ENCODE data around the gene FBXO24.

The FBXO24 gene

DNA sequence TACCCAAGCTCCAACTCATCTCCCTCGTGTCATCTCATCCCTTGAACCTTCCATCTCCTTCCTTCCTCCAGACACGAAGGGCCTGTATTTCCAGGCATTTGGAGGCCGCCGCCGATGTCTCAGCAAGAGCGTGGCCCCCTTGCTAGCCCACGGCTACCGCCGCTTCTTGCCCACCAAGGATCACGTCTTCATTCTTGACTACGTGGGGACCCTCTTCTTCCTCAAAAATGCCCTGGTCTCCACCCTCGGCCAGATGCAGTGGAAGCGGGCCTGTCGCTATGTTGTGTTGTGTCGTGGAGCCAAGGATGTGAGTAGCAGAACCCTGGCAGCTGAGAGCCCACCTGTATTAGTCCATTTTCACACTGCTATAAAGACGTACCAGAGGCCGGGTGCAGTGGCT lies 5.5 kb downstream of the FBXO24 start:
- TF ChIP-seq CTCF (IDR thresholded peaks at IDR 0.05; ENCODE audit: unreplicated experiment in 3 of 3), result no peak
- H3K9me3 Mint-ChIP-seq, result no peaks in the 10 kb centered on the region
- peaks cover 12% of the 10 kb centered on the region for H3K36me3 Mint-ChIP-seq (ENCODE audit: low read depth)
- peaks cover 24% of the 10 kb centered on the region for H3K4me1 Mint-ChIP-seq
- H3K27ac Mint-ChIP-seq, result peak overlapping the region in 2 of 3 experiments; percentile 22 to 37
- no peak overlapping the region for H3K4me3 Mint-ChIP-seq
- peaks cover 4% of the 10 kb centered on the region for H3K27me3 Mint-ChIP-seq (ENCODE audit: low read depth)

DNA sequence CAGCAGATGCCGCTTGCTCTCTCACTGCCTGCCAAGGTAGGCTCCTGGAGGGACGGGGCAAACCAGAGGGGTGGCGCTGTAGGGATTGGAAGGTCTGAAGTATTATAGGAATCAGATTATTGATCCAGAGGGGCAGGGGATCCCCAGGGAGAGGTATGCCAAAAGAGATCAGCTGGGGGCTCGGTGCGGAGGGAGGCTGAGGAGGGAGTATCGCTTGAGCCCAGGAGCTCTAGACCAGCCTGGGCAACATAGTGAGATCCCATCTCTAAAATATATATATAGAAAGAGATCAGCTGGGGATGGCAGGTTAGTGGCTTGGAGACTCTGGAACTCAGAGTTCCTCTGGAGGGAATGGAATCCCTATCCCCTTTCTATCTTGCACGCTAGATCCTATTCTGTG lies 9.1 kb downstream of the FBXO24 start:
- no peak for TF ChIP-seq CTCF (IDR thresholded peaks at IDR 0.05; ENCODE audit: unreplicated experiment in 3 of 3)
- Mint-ChIP-seq H3K27me3 (ENCODE audit: low read depth) (peaks cover 4% of the 10 kb centered on the region), H3K4me3 (no peak overlapping the region), H3K27ac (no peak overlapping the region), H3K4me1 (peaks cover 10% of the 10 kb centered on the region), H3K36me3 (ENCODE audit: low read depth) (peaks cover 20% of the 10 kb centered on the region), H3K9me3 (no peaks in the 10 kb centered on the region)

DNA sequence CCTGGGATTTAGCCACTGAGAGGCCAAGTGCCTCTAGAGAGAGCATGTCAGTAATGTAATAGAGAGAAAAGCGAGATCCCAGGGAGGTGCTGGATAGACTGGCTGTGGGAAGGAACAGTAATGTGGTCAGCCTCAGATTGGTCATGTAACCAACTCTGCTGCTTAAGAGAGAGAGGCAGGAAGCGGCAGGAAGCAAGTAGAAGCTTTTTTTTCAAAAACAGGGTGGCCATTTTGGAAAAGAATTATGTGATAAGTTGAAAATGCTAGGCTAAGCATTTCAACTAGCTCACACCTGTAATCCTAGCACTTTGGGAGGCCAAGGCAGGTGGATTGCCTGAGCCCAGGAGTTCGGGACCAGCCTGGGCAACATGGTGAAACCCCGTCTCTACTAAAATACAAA lies 12.3 kb downstream of the FBXO24 start:
- Mint-ChIP-seq H3K27me3 (ENCODE audit: low read depth) (peaks cover 4% of the 10 kb centered on the region), H3K36me3 (ENCODE audit: low read depth) (peaks cover 20% of the 10 kb centered on the region), H3K9me3 (no peaks in the 10 kb centered on the region), H3K4me3 (peak overlapping the region; percentile 12 to 77 (median 60)), H3K4me1 (peaks cover 10% of the 10 kb centered on the region), H3K27ac (peak overlapping the region; percentile 74 to 86 (median 74))
- no peak for TF ChIP-seq CTCF (IDR thresholded peaks at IDR 0.05; ENCODE audit: unreplicated experiment in 3 of 3)

DNA sequence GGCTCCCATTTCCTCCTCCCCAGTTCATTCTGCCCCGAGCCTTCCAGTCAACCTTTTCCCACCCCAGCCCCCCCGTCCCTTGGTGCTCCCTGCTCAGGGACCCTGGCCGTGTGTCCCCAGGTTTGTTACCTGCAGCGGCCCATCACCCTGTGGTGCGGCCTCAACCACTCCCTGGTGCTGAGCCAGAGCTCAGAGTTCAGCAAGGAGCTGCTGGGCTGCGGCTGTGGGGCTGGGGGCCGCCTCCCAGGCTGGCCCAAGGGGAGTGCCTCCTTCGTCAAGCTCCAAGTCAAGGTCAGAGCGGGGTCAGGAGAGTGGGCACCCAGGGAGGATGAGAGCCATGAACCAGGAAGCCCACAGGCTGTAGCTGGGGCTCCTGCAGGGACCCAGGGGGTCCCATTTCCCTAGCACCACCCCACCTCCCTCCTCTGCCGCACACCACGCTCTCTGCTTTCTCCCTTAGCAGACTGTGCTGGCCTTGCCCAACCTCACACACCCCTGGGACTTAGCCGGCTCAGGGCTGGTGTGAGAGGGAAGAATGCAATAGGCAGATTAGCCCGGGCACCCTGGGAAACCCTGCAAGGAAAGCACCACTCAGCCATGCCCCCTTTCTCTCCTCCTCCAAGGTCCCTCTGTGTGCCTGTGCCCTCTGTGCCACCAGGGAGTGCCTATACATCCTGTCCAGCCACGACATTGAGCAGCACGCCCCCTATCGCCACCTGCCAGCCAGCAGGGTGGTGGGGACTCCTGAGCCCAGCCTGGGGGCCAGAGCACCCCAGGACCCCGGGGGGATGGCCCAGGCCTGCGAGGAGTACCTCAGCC lies 14.0 kb downstream of the FBXO24 start:
- Mint-ChIP-seq H3K9me3 (no peaks in the 10 kb centered on the region), H3K4me3 (peak overlapping the region; percentile 10 to 27 (median 25)), H3K27ac (peak overlapping the region in 1 of 3 experiments; percentile 25), H3K4me1 (peaks cover 10% of the 10 kb centered on the region), H3K36me3 (ENCODE audit: low read depth) (peaks cover 14% of the 10 kb centered on the region), H3K27me3 (ENCODE audit: low read depth) (peaks cover 4% of the 10 kb centered on the region)
- no peak for TF ChIP-seq CTCF (IDR thresholded peaks at IDR 0.05; ENCODE audit: unreplicated experiment in 3 of 3)

DNA sequence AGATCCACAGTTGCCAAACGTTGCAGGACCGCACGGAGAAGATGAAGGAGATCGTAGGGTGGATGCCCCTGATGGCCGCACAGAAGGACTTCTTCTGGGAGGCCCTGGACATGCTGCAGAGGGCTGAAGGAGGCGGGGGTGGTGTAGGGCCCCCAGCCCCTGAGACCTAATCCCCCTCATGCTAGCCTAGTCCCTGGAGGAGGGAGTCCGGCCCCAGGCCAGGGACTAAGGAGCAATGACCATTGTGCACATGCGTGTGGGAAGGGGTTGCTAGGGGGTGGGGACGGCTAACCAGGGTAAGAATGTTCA lies 14.6 kb downstream of the FBXO24 start:
- peak overlapping the region; percentile 10 to 27 (median 25) for H3K4me3 Mint-ChIP-seq
- H3K36me3 Mint-ChIP-seq (ENCODE audit: low read depth), result peaks cover 14% of the 10 kb centered on the region
- no peaks in the 10 kb centered on the region for H3K9me3 Mint-ChIP-seq
- no peak for TF ChIP-seq CTCF (IDR thresholded peaks at IDR 0.05; ENCODE audit: unreplicated experiment in 3 of 3)
- peaks cover 10% of the 10 kb centered on the region for H3K4me1 Mint-ChIP-seq
- no peak overlapping the region for H3K27ac Mint-ChIP-seq
- H3K27me3 Mint-ChIP-seq (ENCODE audit: low read depth), result peaks cover 4% of the 10 kb centered on the region

Measured in nephron (organoid).